GM19372 (cell line): ENCODE results near the gene BCL7B.
A peak's percentile ranks its signal among the peaks of the same experiment; 100 is the strongest.
"Not testable (repeated sequence)": the region's sequence is repeated elsewhere in the genome, so short reads cannot be mapped to it uniquely, and the experiment has no call there.

Source experiments
- ATAC-seq: cut with Tn5 transposase; IDR thresholded peaks from one replicate; pipeline ENCODE4 v1.9.1; 2021; ENCODE audit warnings: mild to moderate bottlenecking, low read depth, moderate library complexity; ENCODE audit not compliant: unreplicated experiment

BCL7B gene

DNA sequence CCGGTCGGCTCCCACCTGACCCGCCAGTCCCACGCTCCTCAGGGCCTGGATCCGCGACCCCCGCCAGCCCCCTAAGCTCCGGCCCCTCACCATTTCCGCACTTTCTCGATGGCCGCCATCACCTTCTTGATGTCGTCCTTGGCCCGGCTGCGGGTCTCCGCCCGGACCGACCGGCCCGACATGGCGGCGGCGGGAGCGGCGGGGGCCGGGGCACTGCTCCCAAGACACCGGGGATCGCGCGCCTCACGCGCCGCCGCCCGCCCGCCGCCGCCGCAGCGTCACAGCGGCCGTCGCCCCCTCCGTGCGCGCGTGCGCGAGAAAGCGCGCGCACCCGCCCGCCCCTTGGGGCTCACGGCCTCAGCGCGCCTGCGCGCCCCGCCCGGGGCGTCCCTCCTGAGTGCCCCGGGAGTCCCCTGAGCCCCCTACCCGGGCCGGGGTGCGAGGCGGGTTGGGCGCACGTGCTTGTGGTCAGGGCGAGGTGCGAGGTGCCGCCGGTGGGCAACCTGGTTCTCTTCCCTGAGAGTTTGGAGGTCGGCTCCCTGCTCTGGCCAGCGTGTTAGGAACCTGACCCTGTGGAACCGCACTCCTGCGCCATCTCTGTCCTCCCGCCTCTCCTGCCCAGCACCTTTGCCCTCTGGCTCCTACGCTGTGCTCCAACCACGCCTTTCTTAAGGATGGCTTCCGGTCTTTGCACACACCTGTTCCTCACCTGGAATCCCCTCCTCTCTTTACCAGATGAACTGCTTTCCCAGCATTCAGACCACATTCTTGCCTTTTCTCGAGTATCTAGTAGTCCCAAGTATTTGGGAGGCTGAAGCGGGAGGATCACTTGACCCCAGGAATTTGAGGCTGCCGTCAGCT is at the start of gene BCL7B:
Gene BCL7B (minus strand): TSS at position 294 of the 861 bp plus-strand sequence. CDS start 112 bp downstream, at position 182.
- peak; percentile 53 for ATAC-seq

DNA sequence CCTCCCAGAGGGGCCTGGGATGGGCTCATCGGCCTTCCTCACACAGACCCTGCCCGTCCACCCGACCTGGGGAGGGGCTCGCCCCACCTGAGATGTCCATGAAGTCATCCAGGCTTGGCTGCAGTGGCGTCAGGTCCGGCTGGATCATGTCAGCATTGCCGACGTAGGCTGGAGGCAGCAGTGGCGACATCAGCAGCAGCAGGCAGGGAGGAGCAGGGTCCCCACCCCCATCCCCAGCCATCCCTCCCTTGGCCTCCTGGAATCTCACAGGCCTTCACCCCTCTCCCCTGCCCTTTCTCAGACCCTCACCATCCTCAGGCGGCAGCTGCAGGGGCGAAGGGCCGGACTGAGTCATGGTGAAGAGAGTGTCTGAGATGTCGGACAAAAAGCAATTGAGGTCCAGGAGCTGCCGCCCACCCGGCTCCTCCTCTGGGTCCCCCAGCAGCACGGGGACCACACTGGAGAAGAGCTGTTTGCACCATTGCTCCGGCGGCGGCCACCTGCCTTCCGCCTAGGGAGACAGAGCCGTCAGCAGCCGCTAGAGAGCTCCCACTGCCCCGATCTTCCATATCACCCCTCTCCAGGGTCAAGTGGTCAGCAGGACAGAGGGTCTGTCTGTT is 48.2 kb upstream of the BCL7B start:
- ATAC-seq = no peak

DNA sequence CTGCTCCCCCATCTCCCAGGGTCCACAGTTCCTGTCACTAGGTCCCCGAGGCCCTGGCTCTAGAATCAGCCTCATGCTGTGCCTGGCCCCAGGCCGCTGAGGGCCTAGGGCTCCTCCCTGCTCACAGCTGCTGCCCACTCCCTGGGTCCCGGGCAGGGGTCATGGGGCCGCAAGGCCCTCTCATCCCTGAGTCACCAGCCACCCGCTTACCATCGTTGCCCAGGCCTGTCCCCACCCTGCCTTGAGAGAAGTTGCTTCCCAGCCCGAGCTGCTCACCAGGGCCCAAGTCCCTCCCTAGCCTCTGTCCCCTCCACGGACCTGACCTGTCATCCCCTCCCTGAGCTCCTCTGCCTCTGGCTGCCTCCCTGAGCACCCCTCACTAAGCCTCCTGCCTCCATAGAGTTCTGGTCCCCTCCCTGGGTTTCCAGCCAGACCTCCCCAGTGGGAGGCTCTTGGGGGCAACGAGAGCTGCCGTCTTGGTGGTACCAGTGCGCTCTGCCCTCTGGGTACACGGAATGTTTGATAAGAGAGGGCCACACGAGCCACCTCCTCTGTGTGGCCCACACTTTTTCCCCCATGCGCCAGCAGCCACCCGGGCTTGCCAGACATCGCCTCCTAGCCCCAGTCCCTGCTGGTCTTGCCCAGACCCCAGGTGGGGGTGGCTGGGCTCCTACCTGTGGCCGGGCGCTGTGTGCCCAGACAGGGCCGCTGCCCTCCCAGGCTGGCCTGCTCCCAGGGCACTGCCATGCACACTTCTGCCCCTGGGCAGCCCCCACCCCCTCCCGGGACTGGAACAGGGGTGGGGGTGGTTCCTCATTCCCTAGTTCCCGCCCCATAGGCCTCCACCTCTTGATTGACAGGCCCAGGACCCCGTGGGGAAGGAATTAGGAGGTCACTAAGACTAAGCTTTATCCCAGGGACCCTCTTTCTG is 45.5 kb upstream of the BCL7B start:
- no peak for ATAC-seq

DNA sequence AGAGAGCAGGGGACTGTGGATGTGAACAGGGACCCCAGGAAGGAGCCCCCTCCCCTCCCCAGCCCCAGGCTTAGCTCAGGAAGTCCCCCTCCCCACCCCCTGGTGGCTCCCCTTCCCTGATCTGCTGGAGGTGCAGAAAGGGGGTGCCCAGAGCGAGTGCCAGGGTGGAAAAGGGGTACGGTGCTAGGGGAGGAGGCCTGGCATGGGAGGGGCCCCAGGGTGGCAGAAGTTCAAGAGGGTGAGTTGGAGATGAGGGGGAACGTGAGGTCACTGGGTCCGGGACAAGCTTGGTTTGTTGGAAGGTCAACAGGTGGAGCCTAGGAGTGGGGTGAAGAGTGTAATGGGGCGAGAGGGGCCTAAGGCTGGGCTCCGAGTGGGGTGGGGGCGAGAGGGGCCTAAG is 42.4 kb upstream of the BCL7B start:
- no peak for ATAC-seq

DNA sequence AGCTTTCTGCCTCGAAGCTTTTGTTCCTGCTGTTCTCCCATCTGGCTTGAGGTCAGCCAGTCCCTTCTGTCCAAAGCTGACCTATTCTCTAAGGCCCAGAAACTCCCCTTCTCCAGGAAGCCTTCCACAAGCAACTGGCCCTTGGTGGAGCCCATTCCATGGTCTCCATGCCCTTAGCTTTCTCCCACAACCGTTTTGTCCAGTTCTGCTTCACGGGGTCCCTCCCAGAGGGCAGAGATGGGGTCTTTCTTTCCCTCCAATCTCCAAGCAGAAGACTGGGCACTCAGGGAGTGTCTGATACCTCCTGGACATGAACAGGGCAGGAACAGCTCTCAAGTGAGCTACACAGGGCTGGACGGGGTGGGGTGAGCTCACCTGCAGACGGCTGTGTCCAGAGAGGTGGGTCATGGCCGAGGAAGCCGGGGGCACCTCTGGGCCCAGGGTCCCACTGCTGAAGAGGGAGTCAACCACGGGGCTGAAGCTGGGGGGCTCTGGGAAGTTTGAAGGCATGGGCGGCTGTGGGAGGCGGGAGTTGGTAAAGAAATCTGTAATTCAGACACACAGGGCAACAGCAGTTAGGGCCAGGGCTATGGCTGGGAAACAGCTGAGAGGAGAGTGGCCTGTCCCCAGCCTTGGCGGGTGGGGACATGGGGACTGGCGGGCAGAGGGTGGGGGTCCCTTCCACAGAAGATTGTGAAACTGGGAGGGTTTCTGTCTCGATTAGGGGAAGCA is 41.8 kb upstream of the BCL7B start:
- ATAC-seq = no peak

DNA sequence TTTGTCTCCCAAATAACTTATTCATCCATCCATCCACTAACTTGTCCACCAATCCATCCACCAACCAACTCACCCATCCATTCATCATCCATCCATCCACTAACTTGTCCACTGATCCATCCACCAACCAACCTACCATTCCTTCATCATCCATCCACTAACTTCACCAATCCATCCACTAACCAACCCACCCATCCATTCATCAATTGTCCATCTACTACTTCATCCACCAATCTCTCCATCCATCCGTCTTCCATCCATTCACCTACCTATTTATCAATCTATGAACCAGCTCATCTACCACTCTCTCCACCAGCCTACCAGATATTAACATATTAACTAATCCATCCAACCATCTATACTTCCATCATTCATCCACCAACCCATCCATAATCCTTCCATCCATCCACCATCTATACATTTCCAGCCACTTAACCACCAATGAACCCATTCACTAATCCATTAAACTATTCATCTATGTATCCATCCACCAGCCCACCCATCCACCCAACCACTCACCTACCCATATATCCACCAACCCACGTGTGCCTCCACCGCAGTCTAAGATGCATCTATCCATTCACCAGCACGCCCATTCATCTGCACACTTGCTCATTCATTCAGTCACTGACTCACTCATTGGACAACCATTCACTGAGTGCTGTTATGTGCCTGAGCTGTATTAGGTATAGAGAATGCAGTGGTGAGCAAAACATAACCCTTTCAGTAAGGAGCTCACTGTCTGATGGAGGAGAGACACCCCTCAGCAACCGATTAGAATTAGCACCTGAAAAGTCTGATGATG is 40.7 kb upstream of the BCL7B start:
- no peak for ATAC-seq

DNA sequence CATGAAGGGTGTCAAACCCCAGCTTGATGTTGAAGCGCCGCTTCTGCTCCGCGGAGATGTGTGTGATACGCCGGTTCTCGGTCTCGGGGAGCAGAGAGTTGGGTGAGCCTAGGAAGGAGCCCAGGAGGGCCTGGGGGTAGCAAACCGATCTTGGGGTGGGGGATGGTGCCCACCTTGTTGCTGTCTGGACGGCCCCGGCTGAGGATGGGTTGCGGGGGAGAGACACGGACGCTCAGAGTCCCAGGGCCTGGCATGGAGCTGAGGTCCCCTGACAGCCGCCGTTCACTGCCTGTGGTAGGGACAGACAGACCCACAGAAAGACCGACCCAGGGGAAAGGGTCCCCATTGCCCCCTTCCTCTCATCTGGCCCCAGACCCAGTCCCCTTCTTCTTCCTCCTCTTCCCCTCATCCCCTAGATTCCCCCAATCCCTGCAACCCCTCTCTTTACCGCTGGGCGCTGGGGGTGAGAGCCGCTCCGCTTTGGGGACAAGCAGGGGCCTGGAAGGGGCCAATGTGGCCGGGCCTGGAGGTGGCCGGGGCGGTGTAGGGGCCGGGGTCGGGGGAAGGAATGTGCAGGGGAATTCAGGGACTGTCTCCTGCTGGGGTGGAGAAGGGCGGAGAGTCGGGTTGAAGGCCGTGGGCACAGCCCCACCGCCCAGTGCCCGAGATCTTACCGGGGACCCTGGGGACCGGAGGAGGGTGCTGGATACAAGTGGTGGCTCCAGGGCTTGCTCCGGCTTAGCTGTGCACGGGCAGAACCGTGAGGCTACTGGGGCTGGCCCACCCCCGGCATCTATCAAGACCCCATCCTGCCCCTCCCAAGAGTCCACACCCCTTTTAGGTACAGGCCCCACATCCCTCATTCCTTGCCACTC is 38.9 kb upstream of the BCL7B start:
- ATAC-seq = no peak

DNA sequence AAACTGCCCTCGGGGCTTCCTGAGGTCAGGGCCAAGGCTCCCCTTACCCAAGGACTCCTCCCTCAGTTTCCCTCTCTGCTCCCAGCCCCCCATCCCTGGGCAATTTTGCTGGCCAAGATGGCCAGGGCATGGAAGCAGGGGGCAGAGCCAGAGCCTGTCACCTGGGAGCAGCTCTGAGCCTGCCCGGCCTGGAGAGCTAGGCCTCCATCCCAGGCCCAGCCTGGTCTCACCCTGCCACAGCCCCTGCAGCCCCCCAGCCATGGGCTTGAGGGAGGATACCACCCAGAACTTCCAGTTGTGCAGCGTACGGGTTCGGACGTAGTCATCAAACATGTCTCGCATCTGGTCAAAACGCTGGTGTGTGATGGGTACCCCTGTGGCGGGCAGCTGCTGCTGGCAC is 37.9 kb upstream of the BCL7B start:
- ATAC-seq = no peak

DNA sequence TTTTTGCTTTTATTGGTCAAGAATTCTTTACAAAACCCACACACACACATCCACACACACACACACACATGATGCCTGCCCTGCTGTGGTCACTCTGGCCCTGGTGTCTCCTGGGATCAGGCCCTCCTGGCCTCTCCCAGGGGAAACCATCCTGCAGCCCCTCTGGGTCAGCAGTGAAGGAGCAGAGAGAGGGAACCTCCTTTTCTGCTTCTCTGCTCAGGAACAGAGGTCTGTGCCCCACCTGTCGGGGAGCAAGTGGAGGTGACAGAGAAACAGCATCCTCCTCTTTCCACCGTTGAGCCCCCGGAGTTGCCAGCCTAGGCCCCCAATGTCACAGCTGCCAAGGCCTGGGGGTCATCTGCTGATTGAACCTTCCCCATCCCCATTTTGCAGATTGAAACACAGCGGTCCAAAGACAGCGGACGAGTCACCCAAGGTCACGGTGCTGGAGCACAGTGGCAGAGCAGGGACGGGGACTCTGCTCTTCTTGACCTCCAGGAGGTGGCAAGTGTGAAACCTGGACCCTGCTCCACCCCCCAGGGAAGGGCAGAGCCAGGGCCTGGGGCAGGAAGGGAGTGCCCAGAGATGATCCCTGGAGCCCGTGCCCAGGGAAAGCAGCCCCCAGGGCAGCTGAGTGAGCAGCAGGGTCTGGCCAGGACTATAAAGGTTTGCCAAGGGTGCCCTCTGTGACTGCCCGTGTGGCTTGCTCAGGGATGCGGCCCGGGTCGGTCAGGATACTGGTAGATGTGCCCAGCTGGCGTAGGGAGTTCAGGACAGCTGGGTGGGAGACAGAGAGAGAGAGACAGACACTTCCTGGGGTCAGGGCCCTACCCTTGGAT is 35.9 kb upstream of the BCL7B start:
- no peak for ATAC-seq

DNA sequence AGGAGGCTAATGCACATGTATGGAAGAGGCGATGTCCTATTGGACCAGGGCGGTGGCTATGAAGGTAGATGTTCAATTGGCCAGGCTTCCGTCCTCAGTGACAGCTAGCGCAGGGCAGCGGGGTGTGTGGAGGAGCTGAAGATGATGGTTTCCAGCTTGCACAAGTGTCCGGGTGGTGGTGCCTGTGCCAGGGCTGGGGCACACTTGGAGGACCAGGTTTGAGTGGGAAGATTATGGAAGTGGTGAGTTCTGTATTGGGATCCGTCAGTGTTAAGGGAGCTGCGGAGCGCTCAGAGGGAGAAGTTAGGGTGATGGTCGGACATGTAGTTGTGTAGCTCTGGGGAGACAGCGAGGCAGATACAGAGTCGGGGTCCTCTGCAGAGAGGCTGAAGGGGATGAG is 29.4 kb upstream of the BCL7B start:
- no peak for ATAC-seq

DNA sequence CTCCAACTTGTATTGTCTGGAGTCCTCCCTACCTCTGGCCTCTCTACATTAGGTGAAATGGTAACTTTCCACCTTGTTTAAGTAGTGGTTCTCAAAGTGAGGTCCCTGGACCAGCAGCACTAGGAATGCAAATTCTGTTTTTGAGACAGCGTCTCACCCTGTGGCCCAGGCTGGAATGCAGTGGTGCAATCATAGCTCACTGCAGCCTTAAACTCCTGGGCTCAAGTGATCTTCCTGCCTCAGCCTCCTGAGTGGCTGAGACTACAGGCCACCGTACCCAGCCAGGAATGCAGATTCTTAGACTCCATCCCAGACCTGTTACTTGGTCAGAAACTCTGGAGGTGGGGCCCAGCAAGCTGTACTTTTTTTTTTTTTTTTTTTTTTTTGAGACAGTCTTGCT is 27.7 kb upstream of the BCL7B start:
- ATAC-seq = no peak

DNA sequence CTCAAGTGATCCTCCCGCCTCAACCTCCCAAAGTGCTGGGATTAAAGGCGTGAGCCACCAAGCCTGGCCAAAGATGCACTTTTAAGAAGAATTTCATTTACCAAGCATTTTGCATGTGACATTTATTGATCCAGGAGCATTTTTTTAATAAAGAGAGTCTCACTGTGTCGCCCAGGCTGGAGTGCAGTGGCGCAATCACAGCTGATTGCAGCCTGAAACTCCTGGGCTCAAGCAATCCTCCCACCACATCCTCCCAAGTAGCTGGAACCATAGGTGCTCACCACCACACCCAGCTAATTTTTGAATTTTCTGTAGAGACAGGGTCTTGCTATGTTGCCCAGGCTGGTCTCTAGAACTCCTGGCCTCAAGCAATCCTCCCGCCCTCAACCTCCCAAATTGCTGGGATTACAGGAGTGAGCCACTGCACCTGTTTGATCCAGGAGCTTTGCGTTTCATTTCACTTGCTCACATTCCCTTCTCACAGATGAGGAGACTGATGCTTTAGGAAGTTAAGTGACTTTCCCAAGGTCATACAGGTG is 25.2 kb upstream of the BCL7B start:
- no peak for ATAC-seq

DNA sequence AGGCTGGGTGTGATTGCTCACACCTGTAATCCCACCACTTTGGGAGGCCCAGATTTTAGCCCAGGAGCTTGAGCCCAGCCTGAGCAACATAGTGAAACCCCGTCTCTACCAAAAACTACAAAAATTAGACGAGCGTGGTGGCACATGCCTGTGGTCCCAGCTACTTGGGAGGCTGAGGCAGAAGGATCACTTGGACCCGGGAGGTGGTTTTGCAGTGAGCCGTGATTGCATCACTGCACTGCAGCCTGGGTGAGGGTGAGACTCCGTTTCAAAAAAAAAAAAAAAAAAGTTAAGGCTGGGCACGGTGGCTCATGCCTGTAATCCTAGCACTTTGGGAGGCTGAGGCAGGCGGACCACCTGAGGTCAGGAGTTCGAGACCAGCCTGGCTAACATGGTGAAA is 23.5 kb upstream of the BCL7B start:
- ATAC-seq = not testable (repeated sequence)

DNA sequence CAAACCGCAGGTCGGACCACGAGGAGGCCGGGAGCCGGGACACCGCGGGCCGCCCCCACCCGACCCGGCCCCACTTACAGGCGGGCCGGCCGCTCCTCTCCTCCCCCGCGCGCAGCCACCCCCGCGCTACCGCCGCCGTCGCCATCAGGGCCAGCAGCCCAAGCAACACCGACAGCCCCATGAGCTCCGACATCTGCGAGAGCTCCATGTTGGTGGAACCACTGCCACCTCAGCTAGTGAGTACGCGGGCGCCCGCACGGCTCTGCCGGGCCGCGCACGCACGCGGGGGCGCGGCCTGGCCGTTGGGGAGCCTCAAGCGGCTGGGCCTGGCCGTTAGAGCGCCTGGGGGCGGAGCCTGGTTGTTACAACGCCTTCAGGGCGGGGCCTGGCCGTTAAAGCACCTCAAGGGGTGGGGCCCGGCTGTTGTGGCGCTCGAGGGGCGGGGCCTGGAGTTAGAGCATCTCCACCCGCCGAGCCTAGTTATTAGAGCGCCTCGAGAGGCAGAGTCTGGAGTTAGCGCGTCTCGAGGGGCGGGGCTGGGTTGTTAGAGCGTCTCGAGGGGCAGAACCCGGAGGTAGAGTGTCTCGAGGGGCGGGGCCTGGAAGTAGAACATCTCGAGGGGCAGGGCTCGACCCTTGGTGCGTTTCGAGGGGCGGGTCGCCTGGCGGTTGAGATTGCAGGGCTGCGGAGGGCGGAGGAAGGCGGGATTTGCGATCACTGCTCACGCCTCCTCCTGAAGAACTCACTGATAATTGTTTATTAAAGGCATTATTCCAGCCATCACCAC is 21.0 kb upstream of the BCL7B start, which contains the start of gene TBL2:
Gene TBL2 (minus strand): TSS at position 238 of the 787 bp plus-strand sequence. CDS start 30 bp downstream, at position 208.
- peak; percentile 84 for ATAC-seq

DNA sequence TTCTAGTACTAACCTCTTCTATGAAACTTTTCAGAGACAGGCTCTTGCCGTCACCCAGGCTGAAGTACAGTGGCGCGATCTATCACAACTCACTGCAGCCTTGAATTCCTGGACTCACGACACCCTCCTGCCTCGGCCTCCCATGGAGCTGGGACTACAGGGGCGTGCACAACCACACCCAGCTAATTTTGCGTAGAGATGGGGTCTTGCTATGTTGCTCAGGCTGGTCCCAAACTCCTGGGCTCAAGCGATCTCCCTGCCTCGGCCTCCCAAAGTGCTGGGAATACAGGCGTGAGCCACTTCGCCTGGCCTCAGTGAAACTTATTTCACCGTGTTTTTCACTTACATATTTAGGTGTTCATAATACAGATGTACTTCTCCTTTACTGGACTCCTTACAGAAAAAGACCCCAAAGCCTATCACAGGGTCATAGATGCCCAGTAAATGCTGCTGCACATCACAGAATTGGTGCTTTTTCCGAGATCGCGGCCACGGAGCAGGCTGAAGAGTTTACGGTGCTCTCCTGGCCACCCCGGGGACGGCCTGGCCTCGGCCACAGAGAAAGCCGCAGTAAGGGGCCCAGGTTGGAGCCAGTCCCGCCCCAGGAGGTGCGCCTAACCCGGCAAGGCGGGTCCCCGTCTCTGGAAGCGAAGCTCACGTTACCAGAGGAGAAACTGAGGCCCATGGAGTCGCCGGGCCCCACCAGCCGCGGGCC is 20.3 kb upstream of the BCL7B start:
- peak; percentile 18 for ATAC-seq

DNA sequence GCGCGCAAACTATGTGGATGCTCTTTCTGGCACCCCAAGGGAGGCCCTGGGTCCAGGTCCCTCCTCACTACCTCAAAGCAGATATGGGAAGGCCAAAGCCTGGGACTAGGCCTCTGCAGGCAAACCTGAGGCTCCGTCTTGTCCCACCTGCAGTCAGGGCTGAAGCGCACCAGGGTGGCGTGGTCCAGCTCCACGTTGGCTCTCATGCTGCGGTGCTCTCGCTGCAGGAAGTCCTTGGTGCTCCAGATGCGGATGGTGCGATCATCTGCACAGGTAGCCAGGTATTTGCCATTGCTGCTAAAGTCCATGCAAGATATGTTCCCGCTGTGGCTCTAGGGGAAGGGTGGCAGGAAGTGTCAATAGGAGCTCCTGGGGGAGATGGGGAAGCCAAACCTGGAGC is 16.3 kb upstream of the BCL7B start:
- ATAC-seq = no peak
